Right lobe of liver (tissue), 6 donors: ENCODE data around the gene TRH. TPM values are rescaled to one million over a fixed set of nuclear protein-coding genes. Genes with fewer than 3 reads are reported as not detected.

Experiments used
- ATAC-seq, 4 donors: fragments of 200-7000 bp; cut with Tn5 transposase; one replicate each; pipeline ENCODE4 v1.9.1; 2020; ENCODE audit warnings: mild to moderate bottlenecking in 4 of 4, moderate library complexity in 4 of 4
- DNase-seq, 3 donors: peaks; one replicate each; pipeline ENCODE4 v3.0.0-alpha.2; 2020
- H3K27ac ChIP-seq, 3 donors: fragments of 200-600 bp; one replicate each; pipeline ENCODE4 v1.8.0; 2022
- H3K27me3 ChIP-seq, 2 donors: fragments of 200-600 bp; one replicate each; pipeline ENCODE4 v1.8.0; 2022
- H3K36me3 ChIP-seq, 4 donors: fragments of 200-600 bp; sonication (generic) in 1 of 4; one replicate each; pipeline versions ENCODE4 v1.5.1 to v1.8.0; 2017 to 2022; ENCODE audit warnings: control low read depth in 1 of 4
- H3K4me1 ChIP-seq, 4 donors: fragments of 200-600 bp; sonication (generic) in 1 of 4; one replicate each; pipeline versions ENCODE4 v1.5.1 to v1.8.0; 2017 to 2022; ENCODE audit warnings: control low read depth in 1 of 4
- H3K4me3 ChIP-seq, 3 donors: fragments of 200-600 bp; one replicate each; pipeline ENCODE4 v1.8.0; 2022
- H3K9me3 ChIP-seq, 4 donors: fragments of 200-600 bp; sonication (generic) in 1 of 4; one replicate each; pipeline versions ENCODE4 v1.5.1 to v1.8.0; 2017 to 2022; ENCODE audit warnings: control low read depth in 1 of 4
- CTCF ChIP-seq, 4 donors: fragments of 200-600 bp in 3 of 4; fragments of 450-650 bp in 1 of 4; IDR thresholded peaks; one replicate each; pipeline versions ENCODE4 v1.5.1 to v1.8.0; 2016 to 2022; ENCODE audit warnings: antibody characterized with exemption in 4 of 4, mild to moderate bottlenecking in 2 of 4
- POLR2A ChIP-seq: fragments of 450-650 bp; IDR thresholded peaks from one replicate; pipeline ENCODE4 v1.6.1; 2017; ENCODE audit warnings: antibody characterized with exemption, mild to moderate bottlenecking
- WGBS: methylation state at CpG from one replicate; pipeline ENCODE4 v1.1.6; 2018; ENCODE audit warnings: low coverage, low lambda C conversion rate; ENCODE audit not compliant: insufficient coverage; ENCODE audit errors: missing lambda C conversion rate; 5-methylcytosine and 5-hydroxymethylcytosine counted together
- intact Hi-C, 2 donors: fragments of 100-400 bp; cut with DNase I; formaldehyde crosslinking; loops; one replicate each; pipeline versions ENCODE4 v1.11.2 to v1.14.1; 2022
- total RNA-seq, 6 experiments: library from RNA; depleted of rRNA in 2 of 6; stranded (reverse); fragments of >200 nt in 2 of 6; fragmentation: NEBNext Ultra II Directional in 3 of 6; extraction: Animal tissue kit (Norgen Biotek cat#: 25700) in 3 of 6; gene quantifications; one replicate each; pipeline versions ENCODE4 v1.1.0 to v1.2.4, GENCODE V29; 2016 to 2023
- donor health status: DM: no; HTN: yes; CAD: no.
- donor health status: DM: no; HTN: no; CAD: no.
- donor health status: DM: no; HTN: no; CAD: no.
- donor health status: DM: no; HTN: yes; CAD: no.
- donor health status: DM: no; HTN: yes; CAD: no.

TRH gene
- total RNA-seq, 6 experiments from 2014 or later, result not detected

- ATAC-seq (peak in 1 of 4 donors; percentile 30), DNase-seq (no peak)
- Histone ChIP-seq H3K36me3 (no peaks in the 10 kb centered on the region), H3K9me3 (no peaks in the 10 kb centered on the region), H3K27ac (no peak overlapping the region), H3K27me3 (no peaks in the 10 kb centered on the region), H3K4me1 (no peaks in the 10 kb centered on the region), H3K4me3 (no peak overlapping the region)
- TF ChIP-seq CTCF (IDR thresholded peaks at IDR 0.05) (no peak), POLR2A (no peak)
- 39% methylated on average over 2 of the region's 2 CpGs for WGBS
- intact Hi-C loops, result no loop called here
Measured at GRCh38 chr3:129954514-129954913, 20.0 kb upstream of the TRH start.

GRCh38 chr3:129956936-129957335 lies 17.6 kb upstream of the TRH start:
- Histone ChIP-seq H3K4me1 (no peaks in the 10 kb centered on the region), H3K4me3 (no peak overlapping the region), H3K27ac (no peak overlapping the region), H3K9me3 (no peaks in the 10 kb centered on the region), H3K27me3 (no peaks in the 10 kb centered on the region), H3K36me3 (no peaks in the 10 kb centered on the region)
- intact Hi-C loops, result no loop called here
- DNase-seq (no peak), ATAC-seq (no peak)
- TF ChIP-seq CTCF (IDR thresholded peaks at IDR 0.05) (no peak), POLR2A (no peak)

GRCh38 chr3:129958755-129959154 lies 15.8 kb upstream of the TRH start:
- WGBS, result 45% methylated on average over 4 of the region's 6 CpGs
- Histone ChIP-seq H3K27me3 (no peaks in the 10 kb centered on the region), H3K36me3 (no peaks in the 10 kb centered on the region), H3K9me3 (no peaks in the 10 kb centered on the region), H3K4me1 (no peaks in the 10 kb centered on the region), H3K4me3 (no peak overlapping the region), H3K27ac (no peak overlapping the region)
- DNase-seq (no peak), ATAC-seq (peak in 3 of 4 donors; percentile 33 to 47 (median 45))
- intact Hi-C loops, result no loop called here
- no peak for TF ChIP-seq CTCF (IDR thresholded peaks at IDR 0.05)
- TF ChIP-seq POLR2A, result no peak

GRCh38 chr3:129961141-129961541 lies 13.4 kb upstream of the TRH start:
- Histone ChIP-seq H3K4me3 (no peak overlapping the region), H3K4me1 (no peaks in the 10 kb centered on the region), H3K9me3 (no peaks in the 10 kb centered on the region), H3K27me3 (no peaks in the 10 kb centered on the region), H3K27ac (no peak overlapping the region), H3K36me3 (no peaks in the 10 kb centered on the region)
- TF ChIP-seq CTCF (IDR thresholded peaks at IDR 0.05), result no peak
- no peak for TF ChIP-seq POLR2A
- 20% methylated on average over 1 of the region's 5 CpGs for WGBS
- no peak for DNase-seq
- intact Hi-C loops, result no loop called here
- ATAC-seq, result no peak

GRCh38 chr3:129962600-129962999 lies 11.9 kb upstream of the TRH start:
- WGBS, result 69% methylated on average over 3 of the region's 3 CpGs
- no peak for DNase-seq
- Histone ChIP-seq H3K4me3 (no peak overlapping the region), H3K36me3 (no peaks in the 10 kb centered on the region), H3K4me1 (no peaks in the 10 kb centered on the region), H3K27me3 (no peaks in the 10 kb centered on the region), H3K27ac (no peak overlapping the region), H3K9me3 (no peaks in the 10 kb centered on the region)
- intact Hi-C loops, result no loop called here
- TF ChIP-seq POLR2A (no peak), CTCF (IDR thresholded peaks at IDR 0.05) (no peak)
- ATAC-seq, result no peak
